Activated CD8-positive, alpha-beta memory T cell treated with anti-CD3 and anti-CD28 coated beads, Interleukin-2, amount 10 ng/mL, durations not matched to agents 7 days and 5 days (primary cell): Measurements from ENCODE around the gene CADPS2. TPM values are rescaled to one million over a fixed set of nuclear protein-coding genes. Genes with fewer than 3 reads are reported as not detected.

Source experiments
- ATAC-seq: fragments of 150-1000 bp; cut with Tn5 transposase; one replicate; pipeline ENCODE4 v1.10.0; 2021; ENCODE audit warnings: moderate library complexity
- CTCF ChIA-PET: fragments of 350-600 bp; sonication (Branson Sonifier 250); formaldehyde crosslinking; loops from one replicate; lab custom pipeline; 2021; ENCODE audit warnings: antibody characterized with exemption; lab: Charles Lee
- DNase-seq: peaks from one replicate; pipeline ENCODE4 v3.0.0-alpha.2; 2020
- H3K27ac Mint-ChIP-seq: one replicate; pipeline ENCODE4 v1.8.0; 2021; ENCODE audit warnings: mild to moderate bottlenecking, mixed read lengths
- H3K27me3 Mint-ChIP-seq: one replicate; pipeline ENCODE4 v1.8.0; 2021; ENCODE audit warnings: mixed read lengths
- H3K36me3 Mint-ChIP-seq: one replicate; pipeline ENCODE4 v1.8.0; 2021; ENCODE audit warnings: mild to moderate bottlenecking, mixed read lengths
- H3K4me1 Mint-ChIP-seq: one replicate; pipeline ENCODE4 v1.8.0; 2021; ENCODE audit warnings: mixed read lengths
- H3K4me3 Mint-ChIP-seq: one replicate; pipeline ENCODE4 v1.8.0; 2021; ENCODE audit warnings: mild to moderate bottlenecking, moderate library complexity, mixed read lengths
- H3K9me3 Mint-ChIP-seq: one replicate; pipeline ENCODE4 v1.8.0; 2022; ENCODE audit warnings: low read depth, mixed read lengths
- total RNA-seq, 2 experiments: library from RNA; stranded (reverse); gene quantifications; one replicate each; pipeline ENCODE4 v1.2.3, GENCODE V29; 2021

CADPS2 gene
- total RNA-seq, 2 experiments from 2014 or later = not detected

GRCh38 chr7:122316467-122317388 lies 569.5 kb downstream of the CADPS2 start:
- H3K9me3 Mint-ChIP-seq = no peaks in the 10 kb centered on the region
- CTCF ChIA-PET = no interaction called here
- no peaks in the 10 kb centered on the region for H3K36me3 Mint-ChIP-seq
- no peaks in the 10 kb centered on the region for H3K4me1 Mint-ChIP-seq
- no peak overlapping the region for H3K4me3 Mint-ChIP-seq
- no peak overlapping the region for H3K27ac Mint-ChIP-seq
- DNase-seq (no peak), ATAC-seq (no peak)
- peaks cover 57% of the 10 kb centered on the region for H3K27me3 Mint-ChIP-seq

- H3K27ac Mint-ChIP-seq = no peak overlapping the region
Measured at GRCh38 chr7:122315507-122316466, 570.5 kb downstream of the CADPS2 start.

GRCh38 chr7:122314284-122314683 lies 572.0 kb downstream of the CADPS2 start:
- DNase-seq = no peak
- H3K36me3 Mint-ChIP-seq = no peaks in the 10 kb centered on the region
- H3K4me3 Mint-ChIP-seq = no peak overlapping the region
- H3K27me3 Mint-ChIP-seq = peaks cover 78% of the 10 kb centered on the region
- CTCF ChIA-PET = no interaction called here
- peaks cover 5% of the 10 kb centered on the region for H3K4me1 Mint-ChIP-seq
- H3K27ac Mint-ChIP-seq = no peak overlapping the region
- H3K9me3 Mint-ChIP-seq = no peaks in the 10 kb centered on the region
- no peak for ATAC-seq

More at GRCh38 chr7:122315507-122316466, 570.5 kb downstream of the CADPS2 start:
- ATAC-seq = no peak
- Mint-ChIP-seq H3K27me3 (peaks cover 65% of the 10 kb centered on the region), H3K36me3 (no peaks in the 10 kb centered on the region), H3K9me3 (no peaks in the 10 kb centered on the region), H3K4me3 (no peak overlapping the region), H3K4me1 (peaks cover 1% of the 10 kb centered on the region)
- DNase-seq = no peak
- CTCF ChIA-PET = no interaction called here

GRCh38 chr7:122312789-122313188 lies 573.5 kb downstream of the CADPS2 start:
- H3K27me3 Mint-ChIP-seq = peaks cover 87% of the 10 kb centered on the region
- DNase-seq = no peak

GRCh38 chr7:122311734-122312450 lies 574.4 kb downstream of the CADPS2 start:
- no peak overlapping the region for H3K4me3 Mint-ChIP-seq
- no peaks in the 10 kb centered on the region for H3K36me3 Mint-ChIP-seq
- H3K4me1 Mint-ChIP-seq = peaks cover 5% of the 10 kb centered on the region
- H3K27me3 Mint-ChIP-seq = peaks cover 85% of the 10 kb centered on the region
- no peak for ATAC-seq
- CTCF ChIA-PET = no interaction called here
- no peak overlapping the region for H3K27ac Mint-ChIP-seq
- no peaks in the 10 kb centered on the region for H3K9me3 Mint-ChIP-seq
- DNase-seq = no peak

More at GRCh38 chr7:122312789-122313188, 573.5 kb downstream of the CADPS2 start:
- CTCF ChIA-PET = no interaction called here
- Mint-ChIP-seq H3K4me1 (peaks cover 5% of the 10 kb centered on the region), H3K27ac (no peak overlapping the region), H3K9me3 (no peaks in the 10 kb centered on the region), H3K4me3 (no peak overlapping the region), H3K36me3 (no peaks in the 10 kb centered on the region)
- ATAC-seq = no peak

GRCh38 chr7:122311050-122311700 lies 575.1 kb downstream of the CADPS2 start:
- DNase-seq (no peak), ATAC-seq (no peak)
- CTCF ChIA-PET = no interaction called here
- peaks cover 86% of the 10 kb centered on the region for H3K27me3 Mint-ChIP-seq
- H3K9me3 Mint-ChIP-seq = no peaks in the 10 kb centered on the region
- H3K4me1 Mint-ChIP-seq = peaks cover 5% of the 10 kb centered on the region
- no peaks in the 10 kb centered on the region for H3K36me3 Mint-ChIP-seq
- H3K4me3 Mint-ChIP-seq = no peak overlapping the region
- H3K27ac Mint-ChIP-seq = no peak overlapping the region

GRCh38 chr7:122310119-122311021 lies 575.9 kb downstream of the CADPS2 start:
- ATAC-seq (no peak), DNase-seq (no peak)
- Mint-ChIP-seq H3K4me1 (peaks cover 5% of the 10 kb centered on the region), H3K9me3 (no peaks in the 10 kb centered on the region), H3K36me3 (no peaks in the 10 kb centered on the region), H3K27me3 (peaks cover 86% of the 10 kb centered on the region), H3K27ac (no peak overlapping the region), H3K4me3 (no peak overlapping the region)
- CTCF ChIA-PET = no interaction called here

GRCh38 chr7:122309421-122309820 lies 576.8 kb downstream of the CADPS2 start:
- H3K27me3 Mint-ChIP-seq = peaks cover 84% of the 10 kb centered on the region
- H3K4me3 Mint-ChIP-seq = no peak overlapping the region
- no peaks in the 10 kb centered on the region for H3K9me3 Mint-ChIP-seq
- H3K4me1 Mint-ChIP-seq = peaks cover 5% of the 10 kb centered on the region
- ATAC-seq (no peak), DNase-seq (no peak)
- CTCF ChIA-PET = no interaction called here
- no peak overlapping the region for H3K27ac Mint-ChIP-seq
- H3K36me3 Mint-ChIP-seq = peaks cover 2% of the 10 kb centered on the region

- Mint-ChIP-seq H3K4me3 (no peak overlapping the region), H3K27me3 (peaks cover 88% of the 10 kb centered on the region), H3K36me3 (peaks cover 4% of the 10 kb centered on the region), H3K27ac (no peak overlapping the region), H3K9me3 (no peaks in the 10 kb centered on the region), H3K4me1 (peaks cover 5% of the 10 kb centered on the region)
- DNase-seq = no peak
- ATAC-seq = no peak
- CTCF ChIA-PET = no interaction called here
Measured at GRCh38 chr7:122307228-122307621, 579.0 kb downstream of the CADPS2 start.

GRCh38 chr7:122306320-122307227 lies 579.7 kb downstream of the CADPS2 start:
- Mint-ChIP-seq H3K4me3 (no peak overlapping the region), H3K27me3 (peaks cover 88% of the 10 kb centered on the region), H3K27ac (no peak overlapping the region), H3K9me3 (no peaks in the 10 kb centered on the region), H3K36me3 (peaks cover 4% of the 10 kb centered on the region), H3K4me1 (peaks cover 5% of the 10 kb centered on the region)
- ATAC-seq (no peak), DNase-seq (no peak)
- CTCF ChIA-PET = no interaction called here
